Liver (tissue), 3 donors: ENCODE data around the gene NECAB2.

Experiments
- EGR1 ChIP-seq, 2 donors: IDR thresholded peaks; 2 replicates each; pipeline ENCODE4 v1.6.1; 2016 to 2018; ENCODE audit warnings: antibody characterized with exemption in 2 of 2, low read depth in 2 of 2
- FOXA1 ChIP-seq: IDR thresholded peaks from 2 replicates; pipeline ENCODE4 v1.6.1; 2016; ENCODE audit warnings: antibody characterized with exemption
- FOXA2 ChIP-seq: IDR thresholded peaks from 2 replicates; pipeline ENCODE4 v1.6.1; 2016; ENCODE audit warnings: antibody characterized with exemption
- GABPA ChIP-seq, 2 donors: IDR thresholded peaks in 1 of 2; conservative IDR thresholded peaks in 1 of 2; 2 replicates each; pipeline ENCODE4 v1.6.1; 2016; ENCODE audit warnings: antibody characterized with exemption in 2 of 2, mild to moderate bottlenecking in 1 of 2, moderate library complexity in 1 of 2
- NR2F2 ChIP-seq: IDR thresholded peaks from 2 replicates; pipeline ENCODE4 v1.6.1; 2016; ENCODE audit warnings: antibody characterized with exemption
- RAD21 ChIP-seq, 2 donors: IDR thresholded peaks; 2 replicates each; pipeline ENCODE4 v1.6.1; 2016; ENCODE audit warnings: antibody characterized with exemption in 2 of 2, mild to moderate bottlenecking in 2 of 2
- SP1 ChIP-seq: IDR thresholded peaks from 2 replicates; pipeline ENCODE4 v1.6.1; 2018; ENCODE audit warnings: antibody characterized with exemption, mild to moderate bottlenecking
- TAF1 ChIP-seq: conservative IDR thresholded peaks from 2 replicates; pipeline ENCODE4 v1.6.1; 2016; ENCODE audit warnings: antibody characterized with exemption, mild to moderate bottlenecking
- YY1 ChIP-seq: IDR thresholded peaks from 2 replicates; pipeline ENCODE4 v1.6.1; 2016; ENCODE audit warnings: antibody characterized with exemption, mild to moderate bottlenecking
- TF ChIP-seq, protein P1 (sequence below): fragments of 150-350 bp; IDR thresholded peaks from 2 replicates; pipeline ENCODE4 v1.5.1; 2017; ENCODE audit warnings: improper control_type of control experiment, low read depth, low read length; ENCODE audit not compliant: missing input control
- TF ChIP-seq, protein P2 (sequence below): IDR thresholded peaks from 2 replicates; pipeline ENCODE4 v1.6.1; 2016; ENCODE audit warnings: antibody characterized with exemption, mild to moderate bottlenecking
- TF ChIP-seq, protein P3 (sequence below): IDR thresholded peaks from 2 replicates; pipeline ENCODE4 v1.6.1; 2016; ENCODE audit warnings: antibody characterized with exemption
- TF ChIP-seq, protein P4 (sequence below): IDR thresholded peaks from 2 replicates; pipeline ENCODE4 v1.6.1; 2016; ENCODE audit warnings: antibody characterized with exemption
- TF ChIP-seq, protein P5 (sequence below): IDR thresholded peaks from 2 replicates; pipeline ENCODE4 v1.6.1; 2016; ENCODE audit warnings: antibody characterized with exemption
- donor health status: healthy.
- donor health status: healthy.

DNA sequence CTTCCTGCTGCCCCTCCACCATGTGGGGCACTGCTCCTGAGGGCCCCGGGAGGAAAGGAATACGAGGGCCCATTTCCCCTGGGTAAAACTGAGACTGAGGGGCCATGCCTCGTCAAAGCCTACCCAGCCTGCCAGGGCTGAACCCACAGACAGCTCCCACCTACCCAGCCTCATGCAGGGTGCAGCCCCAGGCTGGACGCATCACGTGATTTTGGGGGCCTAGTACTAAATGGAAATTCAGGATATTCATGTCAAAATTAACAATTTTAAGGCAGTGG, 18.4 kb upstream of the NECAB2 start:
- TF ChIP-seq NR2F2 (no peak), FOXA1 (no peak), GABPA (IDR thresholded peaks at IDR 0.05 in 1 of 2, conservative IDR thresholded peaks at IDR 0.05 in 1 of 2) (no peak), RAD21 (IDR thresholded peaks at IDR 0.05) (no peak), EGR1 (IDR thresholded peaks at IDR 0.05; ENCODE audit: low read depth in 2 of 2) (no peak), YY1 (no peak), TAF1 (no peak), SP1 (no peak), FOXA2 (no peak)
- TF ChIP-seq, protein P1, sequence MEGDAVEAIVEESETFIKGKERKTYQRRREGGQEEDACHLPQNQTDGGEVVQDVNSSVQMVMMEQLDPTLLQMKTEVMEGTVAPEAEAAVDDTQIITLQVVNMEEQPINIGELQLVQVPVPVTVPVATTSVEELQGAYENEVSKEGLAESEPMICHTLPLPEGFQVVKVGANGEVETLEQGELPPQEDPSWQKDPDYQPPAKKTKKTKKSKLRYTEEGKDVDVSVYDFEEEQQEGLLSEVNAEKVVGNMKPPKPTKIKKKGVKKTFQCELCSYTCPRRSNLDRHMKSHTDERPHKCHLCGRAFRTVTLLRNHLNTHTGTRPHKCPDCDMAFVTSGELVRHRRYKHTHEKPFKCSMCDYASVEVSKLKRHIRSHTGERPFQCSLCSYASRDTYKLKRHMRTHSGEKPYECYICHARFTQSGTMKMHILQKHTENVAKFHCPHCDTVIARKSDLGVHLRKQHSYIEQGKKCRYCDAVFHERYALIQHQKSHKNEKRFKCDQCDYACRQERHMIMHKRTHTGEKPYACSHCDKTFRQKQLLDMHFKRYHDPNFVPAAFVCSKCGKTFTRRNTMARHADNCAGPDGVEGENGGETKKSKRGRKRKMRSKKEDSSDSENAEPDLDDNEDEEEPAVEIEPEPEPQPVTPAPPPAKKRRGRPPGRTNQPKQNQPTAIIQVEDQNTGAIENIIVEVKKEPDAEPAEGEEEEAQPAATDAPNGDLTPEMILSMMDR: no peak
- TF ChIP-seq, protein P2, sequence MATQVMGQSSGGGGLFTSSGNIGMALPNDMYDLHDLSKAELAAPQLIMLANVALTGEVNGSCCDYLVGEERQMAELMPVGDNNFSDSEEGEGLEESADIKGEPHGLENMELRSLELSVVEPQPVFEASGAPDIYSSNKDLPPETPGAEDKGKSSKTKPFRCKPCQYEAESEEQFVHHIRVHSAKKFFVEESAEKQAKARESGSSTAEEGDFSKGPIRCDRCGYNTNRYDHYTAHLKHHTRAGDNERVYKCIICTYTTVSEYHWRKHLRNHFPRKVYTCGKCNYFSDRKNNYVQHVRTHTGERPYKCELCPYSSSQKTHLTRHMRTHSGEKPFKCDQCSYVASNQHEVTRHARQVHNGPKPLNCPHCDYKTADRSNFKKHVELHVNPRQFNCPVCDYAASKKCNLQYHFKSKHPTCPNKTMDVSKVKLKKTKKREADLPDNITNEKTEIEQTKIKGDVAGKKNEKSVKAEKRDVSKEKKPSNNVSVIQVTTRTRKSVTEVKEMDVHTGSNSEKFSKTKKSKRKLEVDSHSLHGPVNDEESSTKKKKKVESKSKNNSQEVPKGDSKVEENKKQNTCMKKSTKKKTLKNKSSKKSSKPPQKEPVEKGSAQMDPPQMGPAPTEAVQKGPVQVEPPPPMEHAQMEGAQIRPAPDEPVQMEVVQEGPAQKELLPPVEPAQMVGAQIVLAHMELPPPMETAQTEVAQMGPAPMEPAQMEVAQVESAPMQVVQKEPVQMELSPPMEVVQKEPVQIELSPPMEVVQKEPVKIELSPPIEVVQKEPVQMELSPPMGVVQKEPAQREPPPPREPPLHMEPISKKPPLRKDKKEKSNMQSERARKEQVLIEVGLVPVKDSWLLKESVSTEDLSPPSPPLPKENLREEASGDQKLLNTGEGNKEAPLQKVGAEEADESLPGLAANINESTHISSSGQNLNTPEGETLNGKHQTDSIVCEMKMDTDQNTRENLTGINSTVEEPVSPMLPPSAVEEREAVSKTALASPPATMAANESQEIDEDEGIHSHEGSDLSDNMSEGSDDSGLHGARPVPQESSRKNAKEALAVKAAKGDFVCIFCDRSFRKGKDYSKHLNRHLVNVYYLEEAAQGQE: no peak
- TF ChIP-seq, protein P3, sequence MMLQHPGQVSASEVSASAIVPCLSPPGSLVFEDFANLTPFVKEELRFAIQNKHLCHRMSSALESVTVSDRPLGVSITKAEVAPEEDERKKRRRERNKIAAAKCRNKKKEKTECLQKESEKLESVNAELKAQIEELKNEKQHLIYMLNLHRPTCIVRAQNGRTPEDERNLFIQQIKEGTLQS: no peak
- TF ChIP-seq, protein P4, sequence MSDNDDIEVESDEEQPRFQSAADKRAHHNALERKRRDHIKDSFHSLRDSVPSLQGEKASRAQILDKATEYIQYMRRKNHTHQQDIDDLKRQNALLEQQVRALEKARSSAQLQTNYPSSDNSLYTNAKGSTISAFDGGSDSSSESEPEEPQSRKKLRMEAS: no peak
- TF ChIP-seq, protein P5, sequence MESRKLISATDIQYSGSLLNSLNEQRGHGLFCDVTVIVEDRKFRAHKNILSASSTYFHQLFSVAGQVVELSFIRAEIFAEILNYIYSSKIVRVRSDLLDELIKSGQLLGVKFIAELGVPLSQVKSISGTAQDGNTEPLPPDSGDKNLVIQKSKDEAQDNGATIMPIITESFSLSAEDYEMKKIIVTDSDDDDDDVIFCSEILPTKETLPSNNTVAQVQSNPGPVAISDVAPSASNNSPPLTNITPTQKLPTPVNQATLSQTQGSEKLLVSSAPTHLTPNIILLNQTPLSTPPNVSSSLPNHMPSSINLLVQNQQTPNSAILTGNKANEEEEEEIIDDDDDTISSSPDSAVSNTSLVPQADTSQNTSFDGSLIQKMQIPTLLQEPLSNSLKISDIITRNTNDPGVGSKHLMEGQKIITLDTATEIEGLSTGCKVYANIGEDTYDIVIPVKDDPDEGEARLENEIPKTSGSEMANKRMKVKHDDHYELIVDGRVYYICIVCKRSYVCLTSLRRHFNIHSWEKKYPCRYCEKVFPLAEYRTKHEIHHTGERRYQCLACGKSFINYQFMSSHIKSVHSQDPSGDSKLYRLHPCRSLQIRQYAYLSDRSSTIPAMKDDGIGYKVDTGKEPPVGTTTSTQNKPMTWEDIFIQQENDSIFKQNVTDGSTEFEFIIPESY: no peak
